ENCODE measurements around the gene CLDN7. TPM values are rescaled to one million over a fixed set of nuclear protein-coding genes. Genes with fewer than 3 reads are reported as not detected.

Gene CLDN7
- total RNA-seq, 2 experiments from 2014 or later, result 0.32 TPM; not detected in 1

DNA sequence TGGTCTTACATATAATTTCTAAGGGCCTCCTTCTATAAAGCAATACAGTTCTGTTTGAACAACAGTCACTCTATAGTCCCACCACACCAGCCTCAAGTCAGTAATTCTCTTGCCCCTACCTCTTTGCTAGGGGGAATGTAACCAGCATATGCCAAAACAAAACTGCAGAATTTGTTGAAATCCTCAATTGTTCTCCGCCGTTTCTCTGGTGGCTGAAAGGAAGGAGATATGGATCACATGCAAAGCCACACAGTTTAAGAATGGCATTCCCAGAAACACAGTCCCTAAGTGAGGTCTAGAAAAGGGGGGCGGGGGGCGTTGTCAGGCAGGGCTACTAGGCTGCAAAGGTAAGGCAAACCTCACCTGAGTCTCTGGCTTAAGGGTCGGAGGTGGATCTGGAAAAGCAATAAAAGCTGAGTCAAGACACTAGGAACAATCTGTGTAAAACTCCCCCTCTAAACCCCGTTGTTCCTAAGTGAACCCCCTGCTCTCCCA, 25.0 kb downstream of the CLDN7 start:
- Histone ChIP-seq H3K4me3 (ENCODE audit: low read depth, low read length, poor library complexity, severe bottlenecking) (peak overlapping the region; percentile 100), H3K4me1 (ENCODE audit: insufficient read depth, low read length, poor library complexity, severe bottlenecking) (peaks cover 53% of the 10 kb centered on the region), H3K9me2 (ENCODE audit: insufficient read depth, low read length) (no peaks in the 10 kb centered on the region), H4K20me1 (ENCODE audit: insufficient read depth, low read length) (peaks cover 12% of the 10 kb centered on the region; the same call in 1 of the 2 replicates), H3K79me2 (ENCODE audit: insufficient read depth, low read depth, low read length) (peaks cover 47% of the 10 kb centered on the region), H3K4me2 (ENCODE audit: low read length) (peak overlapping the region; percentile 82), H3K9me3 (ENCODE audit: low read length) (no peaks in the 10 kb centered on the region), H2AFZ (ENCODE audit: low read length) (no peak overlapping the region), H3K36me3 (ENCODE audit: insufficient read depth, low read length) (peaks cover 47% of the 10 kb centered on the region), H3K27ac (ENCODE audit: low read depth, low read length, poor library complexity, severe bottlenecking) (peak overlapping the region; percentile 86)
- ChIA-PET POLR2A (no interaction called here), CTCF (ENCODE audit: unreplicated experiment) (no interaction called here)
- intact Hi-C loops (cut with micrococcal nuclease; ENCODE audit: unreplicated experiment), result loop anchor here (5.0 kb wide), 1 partner anchor 245 kb away; the partner anchor contains the start of genes POLR2A and SLC35G6
- DNase-seq (ENCODE audit: low spot score), result no peak
- BruUV-seq (replicated peaks), result no TSS peak
- TF ChIP-seq EZH2phosphoT487 (IDR thresholded peaks at IDR 0.05; ENCODE audit: borderline replicate concordance, low read depth, low read length), result no peak
- no peak for TF ChIP-seq CTCF (conservative IDR thresholded peaks at IDR 0.05; ENCODE audit: low read length)

DNA sequence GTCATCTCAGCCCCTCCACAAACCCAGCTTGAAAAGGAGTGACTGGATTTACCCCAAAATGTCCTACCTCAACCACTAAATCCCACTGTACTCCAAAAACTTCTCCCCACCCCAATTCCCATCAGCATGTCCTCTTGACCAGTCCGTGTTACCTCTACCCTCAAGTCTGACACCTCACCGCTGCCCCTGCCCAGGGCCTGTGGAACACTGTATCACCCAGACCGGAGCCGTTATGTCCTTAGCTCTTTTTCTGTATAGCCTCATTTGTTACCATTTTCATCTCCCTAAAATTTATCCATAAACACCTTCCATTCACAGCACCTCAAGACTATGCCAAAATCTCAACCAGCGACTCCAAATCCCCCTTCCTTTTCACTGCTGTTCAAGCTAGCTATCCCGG, 25.5 kb downstream of the CLDN7 start:
- no peak overlapping the region for H2AFZ ChIP-seq (ENCODE audit: low read length)
- H3K27ac ChIP-seq (ENCODE audit: low read depth, low read length, poor library complexity, severe bottlenecking), result peak overlapping the region; percentile 86
- H3K4me1 ChIP-seq (ENCODE audit: insufficient read depth, low read length, poor library complexity, severe bottlenecking), result peaks cover 58% of the 10 kb centered on the region
- H3K79me2 ChIP-seq (ENCODE audit: insufficient read depth, low read depth, low read length), result peaks cover 49% of the 10 kb centered on the region
- ChIA-PET CTCF (ENCODE audit: unreplicated experiment) (no interaction called here), POLR2A (no interaction called here)
- peaks cover 52% of the 10 kb centered on the region for H3K36me3 ChIP-seq (ENCODE audit: insufficient read depth, low read length)
- H4K20me1 ChIP-seq (ENCODE audit: insufficient read depth, low read length), result peaks cover 17% of the 10 kb centered on the region
- no peaks in the 10 kb centered on the region for H3K9me3 ChIP-seq (ENCODE audit: low read length)
- H3K4me2 ChIP-seq (ENCODE audit: low read length), result peak overlapping the region; percentile 82
- no peak for TF ChIP-seq CTCF (conservative IDR thresholded peaks at IDR 0.05; ENCODE audit: low read length)
- no TSS peak for BruUV-seq (replicated peaks)
- peak overlapping the region; percentile 100 for H3K4me3 ChIP-seq (ENCODE audit: low read depth, low read length, poor library complexity, severe bottlenecking)
- intact Hi-C loops (cut with micrococcal nuclease; ENCODE audit: unreplicated experiment), result loop anchor here (5.0 kb wide), 1 partner anchor 245 kb away; the partner anchor contains the start of genes POLR2A and SLC35G6
- no peaks in the 10 kb centered on the region for H3K9me2 ChIP-seq (ENCODE audit: insufficient read depth, low read length)
- no peak for DNase-seq (ENCODE audit: low spot score)
